ENCODE data around the gene CAMTA1. TPM values are rescaled to one million over a fixed set of nuclear protein-coding genes. Genes with fewer than 3 reads are reported as not detected.

CAMTA1 gene
- polyA plus RNA-seq, 1 donor from 2014 or later = 162 TPM

GRCh38 chr1:7174980-7175906, 390.0 kb downstream of the CAMTA1 start:
- H3K4me3 ChIP-seq (ENCODE audit: low read length) = no peak overlapping the region
- no peaks in the 10 kb centered on the region for H3K9me3 ChIP-seq (ENCODE audit: low read length)
- H3K9me2 ChIP-seq (ENCODE audit: insufficient read depth, low read length) = no peaks in the 10 kb centered on the region
- H3K27ac ChIP-seq (ENCODE audit: low read length) = no peak overlapping the region
- TF ChIP-seq RAD21 (conservative IDR thresholded peaks at IDR 0.05) (no peak), REST (IDR thresholded peaks at IDR 0.05; ENCODE audit: borderline replicate concordance) (no peak), POLR2AphosphoS5 (IDR thresholded peaks at IDR 0.05) (no peak), CTCF (IDR thresholded peaks at IDR 0.05; ENCODE audit: poor library complexity, severe bottlenecking) (no peak), MXI1 (conservative IDR thresholded peaks at IDR 0.05; ENCODE audit: poor library complexity, severe bottlenecking) (no peak), SMC3 (conservative IDR thresholded peaks at IDR 0.05; ENCODE audit: poor library complexity) (no peak), TAF1 (IDR thresholded peaks at IDR 0.05; ENCODE audit: low read depth) (no peak), EZH2 (IDR thresholded peaks at IDR 0.05; ENCODE audit: borderline replicate concordance, insufficient read depth, low read length, poor library complexity, severe bottlenecking) (no peak), EP300 (conservative IDR thresholded peaks at IDR 0.05; ENCODE audit: poor library complexity, severe bottlenecking) (no peak)
- H3F3A ChIP-seq (ENCODE audit: insufficient read depth, low read length, poor library complexity, severe bottlenecking) = no peaks in the 10 kb centered on the region
- H3K4me2 ChIP-seq (ENCODE audit: low read length) = no peak overlapping the region
- H3K27me3 ChIP-seq (ENCODE audit: insufficient read depth, low read depth, low read length) = no peaks in the 10 kb centered on the region
- H3K9ac ChIP-seq (ENCODE audit: low read length) = no peak overlapping the region
- H3K36me3 ChIP-seq (ENCODE audit: insufficient read depth, low read length) = no peaks in the 10 kb centered on the region
- H3K79me2 ChIP-seq (replicated peaks; ENCODE audit: insufficient read depth, low read length) = no peaks in the 10 kb centered on the region
- H2AFZ ChIP-seq (ENCODE audit: low read depth, low read length) = no peak overlapping the region
- H4K20me1 ChIP-seq (ENCODE audit: insufficient read depth) = no peaks in the 10 kb centered on the region

- no peaks in the 10 kb centered on the region for H4K20me1 ChIP-seq (ENCODE audit: insufficient read depth)
- H3K9me3 ChIP-seq (ENCODE audit: low read length) = peaks cover 9% of the 10 kb centered on the region
- H3K9me2 ChIP-seq (ENCODE audit: insufficient read depth, low read length) = no peaks in the 10 kb centered on the region
- no peak overlapping the region for H3K27ac ChIP-seq (ENCODE audit: low read length)
- no peaks in the 10 kb centered on the region for H3F3A ChIP-seq (ENCODE audit: insufficient read depth, low read length, poor library complexity, severe bottlenecking)
- no peak overlapping the region for H3K4me3 ChIP-seq (ENCODE audit: low read length)
- no peak for TF ChIP-seq POLR2AphosphoS5 (IDR thresholded peaks at IDR 0.05)
- TF ChIP-seq REST (IDR thresholded peaks at IDR 0.05; ENCODE audit: borderline replicate concordance) = no peak
- no peak overlapping the region for H3K9ac ChIP-seq (ENCODE audit: low read length)
- H3K4me2 ChIP-seq (ENCODE audit: low read length) = no peak overlapping the region
- no peaks in the 10 kb centered on the region for H3K79me2 ChIP-seq (replicated peaks; ENCODE audit: insufficient read depth, low read length)
- no peaks in the 10 kb centered on the region for H3K36me3 ChIP-seq (ENCODE audit: insufficient read depth, low read length)
- no peaks in the 10 kb centered on the region for H3K27me3 ChIP-seq (ENCODE audit: insufficient read depth, low read depth, low read length)
- no peak overlapping the region for H2AFZ ChIP-seq (ENCODE audit: low read depth, low read length)
Observed at GRCh38 chr1:7177021-7177420, 391.8 kb downstream of the CAMTA1 start.

Measured in neural cell (in vitro differentiated cells).